A549 (cell line): Measurements from ENCODE around the gene POLR3E.

ENCODE experiments used
- CBX2 ChIP-seq: fragments of 200-600 bp; sonication (generic); IDR thresholded peaks from 2 replicates; pipeline ENCODE4 v1.6.1; 2016; ENCODE audit warnings: low read depth, mild to moderate bottlenecking, borderline replicate concordance
- EP300 ChIP-seq, 2 experiments: fragments of >200 bp; sonication (Bioruptor Twin); formaldehyde crosslinking; IDR thresholded peaks; 2 replicates in 1 of 2; 3 replicates in 1 of 2; pipeline ENCODE4 v1.6.1; 2016 to 2017
- FOXS1 ChIP-seq: fragments of 250-450 bp; sonication (Bioruptor Pico); IDR thresholded peaks from 2 replicates; pipeline ENCODE4 v1.5.0; 2020; ENCODE audit warnings: mild to moderate bottlenecking, moderate library complexity
- HDAC2 ChIP-seq: fragments of 200-600 bp; sonication (generic); IDR thresholded peaks from 2 replicates; pipeline ENCODE4 v1.6.1; 2016
- HEYL ChIP-seq: fragments of 250-450 bp; sonication (Bioruptor Pico); IDR thresholded peaks from 2 replicates; pipeline ENCODE4 v1.8.0; 2021; ENCODE audit warnings: mild to moderate bottlenecking, moderate library complexity
- MAX ChIP-seq: IDR thresholded peaks from 2 replicates; pipeline ENCODE4 v1.6.1; 2012
- MYC ChIP-seq: IDR thresholded peaks from 2 replicates; pipeline ENCODE4 v1.6.1; 2012; ENCODE audit warnings: mild to moderate bottlenecking, inconsistent platforms, low read length, improper control_type of control experiment, borderline replicate concordance
- POLR2A ChIP-seq: IDR thresholded peaks from 2 replicates; pipeline ENCODE4 v1.6.1; 2012; ENCODE audit warnings: mild to moderate bottlenecking, low read length
- RFX5 ChIP-seq: fragments of 450-650 bp; IDR thresholded peaks from 2 replicates; pipeline ENCODE4 v1.7.1; 2014; ENCODE audit warnings: antibody characterized with exemption, mild to moderate bottlenecking, moderate library complexity
- SREBF2 ChIP-seq: fragments of 450-650 bp; IDR thresholded peaks from 2 replicates; pipeline ENCODE4 v1.6.1; 2014; ENCODE audit warnings: mild to moderate bottlenecking, moderate library complexity
- TF ChIP-seq, protein P1 (sequence below): fragments of >200 bp; sonication (Bioruptor Twin); formaldehyde crosslinking; IDR thresholded peaks from 3 replicates; pipeline ENCODE4 v1.5.1; 2016

DNA sequence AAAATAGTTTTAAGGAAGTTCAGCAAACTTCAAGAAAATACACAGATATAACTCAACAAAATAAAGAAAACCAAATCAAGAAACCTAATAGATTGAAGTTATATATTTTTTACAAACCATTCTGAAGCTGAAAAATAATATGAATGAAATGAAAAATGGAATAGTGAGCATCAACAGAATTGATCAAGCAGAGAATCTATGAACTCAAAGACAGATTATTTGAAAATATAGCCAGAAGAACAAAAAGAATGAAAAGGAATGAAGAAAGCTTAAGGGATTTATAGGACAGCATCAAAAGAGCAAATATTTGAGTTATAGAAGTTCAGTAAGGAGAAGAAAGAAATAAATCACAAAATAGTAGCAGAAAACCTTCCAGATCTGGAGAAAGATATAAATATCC is 39.4 kb downstream of the POLR3E start:
- TF ChIP-seq POLR2A (no peak), CBX2 (no peak), MAX (no peak), SREBF2 (no peak), RFX5 (no peak), FOXS1 (CRISPR knock-in tag) (no peak), HEYL (CRISPR knock-in tag) (no peak), HDAC2 (no peak), EP300 (IDR thresholded peaks at IDR 0.05) (no peak), MYC (no peak)
- TF ChIP-seq, protein P1, sequence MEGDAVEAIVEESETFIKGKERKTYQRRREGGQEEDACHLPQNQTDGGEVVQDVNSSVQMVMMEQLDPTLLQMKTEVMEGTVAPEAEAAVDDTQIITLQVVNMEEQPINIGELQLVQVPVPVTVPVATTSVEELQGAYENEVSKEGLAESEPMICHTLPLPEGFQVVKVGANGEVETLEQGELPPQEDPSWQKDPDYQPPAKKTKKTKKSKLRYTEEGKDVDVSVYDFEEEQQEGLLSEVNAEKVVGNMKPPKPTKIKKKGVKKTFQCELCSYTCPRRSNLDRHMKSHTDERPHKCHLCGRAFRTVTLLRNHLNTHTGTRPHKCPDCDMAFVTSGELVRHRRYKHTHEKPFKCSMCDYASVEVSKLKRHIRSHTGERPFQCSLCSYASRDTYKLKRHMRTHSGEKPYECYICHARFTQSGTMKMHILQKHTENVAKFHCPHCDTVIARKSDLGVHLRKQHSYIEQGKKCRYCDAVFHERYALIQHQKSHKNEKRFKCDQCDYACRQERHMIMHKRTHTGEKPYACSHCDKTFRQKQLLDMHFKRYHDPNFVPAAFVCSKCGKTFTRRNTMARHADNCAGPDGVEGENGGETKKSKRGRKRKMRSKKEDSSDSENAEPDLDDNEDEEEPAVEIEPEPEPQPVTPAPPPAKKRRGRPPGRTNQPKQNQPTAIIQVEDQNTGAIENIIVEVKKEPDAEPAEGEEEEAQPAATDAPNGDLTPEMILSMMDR, result no peak
